GM18502 (cell line): ENCODE results near the gene CDON.

Experiments
- ATAC-seq: cut with Tn5 transposase; IDR thresholded peaks from one replicate; pipeline ENCODE4 v1.9.1; 2021; ENCODE audit warnings: mild to moderate bottlenecking; ENCODE audit not compliant: unreplicated experiment, poor library complexity

The CDON gene

DNA sequence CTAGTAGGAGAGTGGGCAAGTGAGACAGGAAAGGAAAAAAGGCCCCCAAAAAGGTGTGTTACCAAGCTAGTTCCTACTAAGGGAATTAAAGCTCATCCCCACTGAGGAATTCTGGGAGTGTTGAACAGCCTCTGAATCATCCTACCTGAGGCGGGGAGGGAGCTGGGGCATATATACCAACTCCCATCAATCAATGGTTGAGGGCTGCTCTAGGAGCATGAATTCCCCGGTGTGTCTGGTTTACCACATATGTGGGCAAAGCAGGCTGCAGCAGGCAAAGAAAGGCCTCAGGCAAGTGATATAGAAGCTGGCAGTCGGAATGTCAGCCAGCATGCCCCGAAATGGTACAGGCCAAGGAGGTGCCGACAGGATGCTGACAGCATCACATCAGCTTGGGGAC is 23.6 kb upstream of the CDON start:
- ATAC-seq, result no peak

DNA sequence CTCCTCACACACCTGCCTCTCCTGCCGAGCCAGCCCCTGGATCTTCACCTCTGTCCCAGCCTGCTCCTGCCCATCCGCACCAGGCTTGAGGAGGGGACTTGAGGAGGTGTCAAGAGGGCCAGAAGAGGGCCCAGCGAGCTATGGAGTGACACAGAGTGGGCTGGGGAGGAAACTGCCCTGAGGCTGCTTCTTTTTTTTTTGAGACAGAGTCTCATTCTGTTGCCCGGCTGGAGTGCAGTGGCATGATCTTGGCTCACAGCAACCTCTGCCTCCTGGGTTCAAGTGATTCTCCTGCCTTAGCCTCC is 21.9 kb upstream of the CDON start:
- ATAC-seq, result no peak

DNA sequence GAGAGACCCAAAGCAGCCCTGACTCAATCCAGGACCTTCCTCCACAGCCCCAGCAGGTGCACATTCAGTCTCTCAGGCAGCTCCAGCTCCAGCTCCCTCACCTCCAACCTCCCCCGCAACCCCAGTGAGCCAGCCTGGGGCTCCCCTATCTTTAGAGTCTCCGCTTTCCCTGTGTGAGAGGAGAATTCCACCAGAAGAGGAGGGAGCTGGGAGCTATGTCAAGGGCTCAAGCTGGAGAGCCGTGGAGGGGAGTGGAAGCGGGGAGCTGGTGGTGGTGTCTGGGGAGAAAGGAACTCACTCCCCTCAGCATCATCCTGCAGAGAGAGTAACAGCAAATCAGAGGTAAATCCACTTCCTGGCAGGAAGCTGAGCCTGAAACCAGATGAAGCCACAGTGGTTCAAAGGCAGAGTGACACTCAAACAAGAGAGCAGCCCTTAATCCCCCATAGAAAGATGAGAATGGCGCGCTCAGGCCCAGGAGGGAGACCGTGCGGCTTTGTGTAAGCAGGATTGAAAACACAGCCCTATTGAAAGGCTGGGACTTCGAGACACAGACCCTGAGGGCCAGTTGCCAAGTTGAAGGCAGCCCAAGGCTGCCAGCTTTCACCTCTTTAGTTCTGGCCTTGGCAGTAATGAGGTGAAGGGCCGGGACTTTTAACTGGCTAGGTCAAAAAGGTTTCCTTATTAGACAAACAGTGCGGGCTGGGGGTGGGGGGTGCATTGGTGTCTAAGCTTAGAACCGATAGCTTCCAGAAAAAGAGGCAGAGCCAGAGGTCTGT is 21.4 kb upstream of the CDON start:
- ATAC-seq, result no peak

DNA sequence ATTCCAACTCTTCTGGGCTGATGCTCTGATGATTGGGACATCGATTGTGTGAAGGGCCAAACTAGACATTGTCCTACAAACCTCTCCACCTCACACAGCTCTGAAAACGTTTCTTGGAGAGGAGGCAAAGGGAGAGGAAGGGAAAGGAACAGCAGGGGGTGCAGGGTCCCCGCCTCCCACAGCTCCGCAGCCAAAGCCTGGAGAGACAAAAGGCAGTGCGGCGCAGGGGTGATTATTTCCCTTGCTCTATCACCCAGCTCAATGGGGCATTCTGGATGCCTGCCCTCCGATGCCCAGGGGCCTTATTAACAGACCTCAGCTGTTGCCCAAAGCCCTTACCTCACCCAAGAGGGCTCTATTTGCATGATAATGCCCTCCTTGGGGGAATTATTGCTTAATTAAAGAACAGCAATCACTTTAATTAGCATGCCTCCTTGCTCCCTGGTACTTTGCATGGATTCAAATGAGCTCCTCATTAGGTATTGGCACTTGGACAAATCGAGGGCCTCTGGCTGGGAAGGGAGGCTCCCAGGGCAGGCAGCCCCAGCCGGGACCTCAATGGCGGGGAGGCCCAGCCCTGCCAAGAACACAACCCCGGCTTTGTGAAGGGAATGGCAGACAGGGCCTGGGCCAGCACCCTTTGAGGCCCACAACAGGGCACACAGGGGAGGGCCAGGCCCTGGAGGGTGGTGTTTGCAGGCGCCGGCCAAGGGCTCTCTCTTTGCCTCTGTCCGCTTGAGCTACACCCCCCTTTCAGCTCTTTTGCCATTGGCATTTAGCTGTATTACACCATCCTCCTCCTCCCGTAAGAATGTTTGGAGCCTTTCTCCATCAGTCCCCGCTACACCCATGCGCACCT is 19.8 kb upstream of the CDON start:
- no peak for ATAC-seq

DNA sequence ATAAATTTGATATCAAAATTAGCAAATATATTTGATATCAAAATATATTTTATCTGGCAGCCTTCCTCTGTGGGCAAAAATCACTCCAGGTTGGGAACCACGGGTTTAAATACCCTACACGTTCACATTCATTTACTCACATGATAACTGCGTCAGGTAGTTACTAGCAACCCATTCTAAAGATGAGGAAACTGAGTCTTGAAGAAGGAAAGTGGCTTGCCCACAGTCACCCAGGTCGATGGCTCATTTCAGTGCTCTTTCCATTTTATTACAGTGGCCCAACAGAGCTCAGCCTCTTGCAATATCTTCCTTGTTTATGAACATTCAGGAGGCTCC is 19.2 kb upstream of the CDON start:
- no peak for ATAC-seq

DNA sequence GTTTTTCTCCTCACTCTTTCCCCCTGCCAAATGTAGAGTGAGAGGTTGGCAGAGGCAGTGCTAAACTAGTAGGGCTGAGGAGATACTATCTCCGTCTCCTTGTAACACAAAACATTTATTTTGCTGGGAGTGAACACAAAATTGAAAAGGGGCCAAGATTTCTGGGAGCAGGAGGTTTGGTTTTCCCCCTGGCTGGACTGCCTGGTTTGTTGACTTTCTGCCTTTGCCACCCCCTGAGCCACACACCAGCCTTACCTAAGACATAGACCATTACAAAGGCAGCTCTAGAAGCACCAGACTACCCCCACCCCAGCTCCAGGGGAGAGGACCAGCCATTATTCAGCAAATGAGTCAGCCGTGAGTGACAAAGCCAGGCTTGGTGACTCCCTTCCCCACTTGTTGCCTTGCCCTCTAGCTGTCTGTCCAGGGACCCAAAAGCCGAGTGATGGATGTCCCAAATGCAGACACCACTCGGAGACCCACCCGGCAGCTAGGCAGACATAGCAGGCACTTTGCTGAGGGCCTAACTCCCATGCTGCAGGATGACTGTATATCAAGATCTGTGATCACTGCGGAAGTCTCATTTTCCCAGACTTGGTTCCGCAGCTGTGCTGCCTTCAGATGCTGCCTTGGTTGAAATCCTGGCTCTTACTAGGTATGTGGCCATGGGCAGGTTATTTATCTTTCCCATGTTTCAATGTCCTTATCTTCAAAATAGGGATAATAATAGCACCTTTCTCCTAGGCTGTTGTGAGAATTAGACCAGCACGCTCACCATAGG is 17.7 kb upstream of the CDON start:
- ATAC-seq, result no peak

DNA sequence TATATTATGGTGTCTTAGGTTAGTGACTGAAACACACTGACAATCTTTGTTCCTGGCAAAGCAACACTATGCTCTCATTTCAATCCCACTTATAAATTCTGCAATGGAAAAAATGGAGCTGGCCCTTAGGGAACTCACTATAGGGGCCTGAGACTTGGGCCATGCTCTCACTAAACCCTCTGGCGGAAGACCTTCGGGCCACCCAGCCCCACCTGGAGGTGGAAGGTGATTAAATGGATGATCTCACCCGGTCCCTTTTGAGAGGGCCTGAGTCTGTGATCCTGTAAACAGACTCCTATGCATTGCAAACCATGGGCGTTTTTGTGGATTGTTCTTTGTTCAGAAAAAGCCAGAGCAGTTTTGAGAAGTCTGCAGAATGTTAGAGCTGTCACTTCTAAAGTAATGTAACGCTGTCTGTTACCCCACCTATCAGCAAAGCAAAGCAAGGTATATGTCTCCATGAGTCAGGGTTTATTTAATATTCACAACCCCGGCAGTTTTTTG is 17.0 kb upstream of the CDON start:
- ATAC-seq, result no peak

DNA sequence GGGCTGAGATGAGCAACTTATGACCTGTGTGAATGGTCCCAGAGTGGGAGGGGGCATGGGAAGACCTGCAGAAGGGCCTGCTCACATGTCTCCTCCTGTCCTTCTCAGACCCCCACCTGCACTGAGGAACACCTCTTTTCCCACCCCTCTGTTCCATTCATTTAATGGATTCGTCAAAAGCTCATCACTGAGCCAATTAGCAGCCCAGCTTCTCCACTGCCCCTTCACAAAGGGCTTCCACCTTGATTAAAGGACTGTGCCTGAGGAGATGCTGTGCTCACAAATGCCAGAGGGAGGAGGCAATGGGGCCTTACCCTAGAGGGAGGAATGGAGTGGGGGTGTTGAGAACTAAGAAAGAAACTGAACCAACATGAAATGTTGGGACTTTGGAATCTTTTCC is 14.0 kb upstream of the CDON start:
- ATAC-seq, result no peak

DNA sequence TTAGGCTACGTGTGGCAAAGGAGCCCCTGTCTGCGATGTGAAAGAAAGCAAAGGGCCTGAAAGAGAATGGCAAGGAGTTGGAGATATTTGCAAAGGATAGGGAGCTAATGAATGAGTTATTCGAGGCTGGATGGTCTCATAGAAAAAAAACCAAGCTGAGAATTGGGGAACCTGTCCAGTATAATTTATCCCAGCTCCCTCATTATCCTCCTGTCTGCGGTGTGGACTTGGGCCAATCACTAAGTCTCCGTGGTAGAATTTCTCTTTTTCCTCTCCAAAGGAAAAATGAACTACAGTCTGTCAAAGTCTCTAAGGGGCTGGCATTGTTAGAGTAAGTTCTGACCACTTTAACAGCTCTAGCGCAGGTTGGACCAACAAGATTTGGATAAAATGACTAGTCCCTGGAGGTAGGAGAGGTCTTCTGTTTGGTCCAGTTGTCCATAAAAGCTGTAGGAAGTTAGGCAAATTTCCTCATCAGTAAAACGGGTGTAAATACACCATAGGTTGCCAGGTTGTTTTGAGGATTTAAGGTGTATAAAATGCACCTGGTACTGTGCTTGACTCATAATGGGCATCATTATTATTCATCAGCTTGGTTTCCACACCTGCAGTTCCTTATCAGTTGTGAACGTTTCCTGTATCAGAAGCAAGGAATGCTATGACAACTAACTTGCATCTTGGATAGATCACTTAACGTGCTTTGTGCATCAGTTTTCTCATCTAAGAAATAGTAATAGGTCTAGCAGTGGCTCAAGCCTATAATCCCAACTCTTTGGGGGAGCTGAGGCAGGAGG is 10.3 kb upstream of the CDON start:
- ATAC-seq, result no peak

DNA sequence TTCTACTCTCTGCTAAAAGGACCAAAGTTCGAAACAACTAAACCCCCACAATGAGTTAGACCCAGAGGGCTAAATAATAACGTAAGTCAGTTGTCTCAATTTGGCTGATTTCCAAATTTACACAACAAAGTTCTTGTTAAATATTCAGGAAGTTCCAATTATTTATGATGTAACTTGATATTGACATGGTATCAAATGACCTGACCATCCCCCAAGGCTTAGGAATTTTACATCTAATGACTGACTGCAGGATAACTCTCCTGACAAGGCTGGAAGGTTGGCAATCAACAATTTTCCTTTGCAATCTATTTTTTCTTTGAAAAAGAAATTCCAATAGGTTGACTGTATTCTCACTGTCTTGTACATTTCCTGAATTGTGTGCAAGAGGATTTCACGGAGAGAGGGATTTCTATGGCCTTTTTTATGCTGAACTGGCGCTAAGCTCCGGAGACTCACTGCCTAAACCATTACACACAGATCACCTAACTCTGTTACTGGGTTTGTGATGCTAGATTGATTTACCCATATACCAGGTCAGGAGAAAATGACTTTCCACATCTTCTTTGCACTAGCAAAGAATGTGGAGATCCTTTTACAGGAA is 9.6 kb upstream of the CDON start:
- no peak for ATAC-seq

DNA sequence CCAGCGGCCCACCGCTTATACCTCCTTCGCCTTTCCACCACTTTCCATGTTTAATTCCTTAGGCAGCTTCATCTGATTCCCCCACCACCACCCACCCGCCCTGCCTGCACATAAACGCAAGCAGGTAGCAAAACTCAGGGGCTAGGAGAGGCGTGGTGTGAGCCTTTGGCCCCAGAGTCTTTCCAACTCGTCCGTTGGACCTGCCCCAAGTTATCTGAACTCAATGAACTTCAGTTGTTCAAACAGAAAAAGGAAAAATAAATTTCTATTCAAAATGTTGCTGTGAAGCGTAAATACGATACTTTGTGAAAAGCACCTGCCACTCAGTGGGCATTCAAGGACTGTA is 814 bp upstream of the CDON start:
- ATAC-seq, result no peak

DNA sequence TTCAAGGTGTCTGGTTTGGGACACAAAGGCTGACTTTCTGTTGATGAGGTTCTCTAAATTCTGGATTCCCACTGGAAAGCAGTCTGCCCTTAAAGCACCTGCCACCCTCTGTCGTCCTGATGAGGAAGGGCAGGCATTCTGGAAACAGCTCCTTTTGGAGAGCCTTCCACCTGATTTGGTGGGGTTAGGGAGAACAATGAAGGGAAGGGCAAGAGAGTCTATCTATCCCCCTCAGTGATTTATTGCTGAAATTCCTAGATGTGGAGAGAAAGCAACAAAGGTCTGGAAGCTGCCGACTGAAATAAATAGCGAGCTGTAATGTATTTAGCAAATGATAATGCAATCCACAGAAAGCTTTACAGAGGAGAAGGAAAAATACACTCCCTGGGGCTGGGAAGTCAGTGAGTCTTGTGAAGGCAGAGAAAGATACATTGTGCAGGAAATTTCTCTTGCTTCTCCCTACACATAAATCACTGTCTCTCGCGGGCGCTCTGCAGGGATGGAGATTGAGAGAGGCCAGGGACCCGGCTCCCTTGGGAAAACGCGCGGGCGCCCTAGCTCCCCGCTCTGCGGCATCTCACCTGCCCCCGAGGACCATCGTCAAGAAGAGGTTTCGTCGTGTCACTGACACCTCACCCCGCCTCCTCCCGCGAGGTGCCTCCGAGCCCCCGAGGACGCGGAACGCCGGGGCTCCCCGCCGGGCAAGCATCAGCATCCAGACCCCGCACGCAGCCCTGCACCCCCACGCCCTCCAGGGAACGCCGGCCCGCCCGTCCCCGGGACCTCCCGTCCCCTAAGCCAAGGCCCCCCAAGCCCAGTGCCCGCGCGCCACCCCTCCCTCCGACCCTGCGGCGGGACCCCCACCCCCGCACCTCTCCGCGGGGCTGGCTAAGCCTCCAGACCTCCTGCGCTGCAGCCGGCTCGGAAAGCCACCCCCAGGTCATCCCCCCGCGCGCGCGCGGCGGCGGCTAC is 673 bp downstream of the CDON start:
- ATAC-seq, result no peak

DNA sequence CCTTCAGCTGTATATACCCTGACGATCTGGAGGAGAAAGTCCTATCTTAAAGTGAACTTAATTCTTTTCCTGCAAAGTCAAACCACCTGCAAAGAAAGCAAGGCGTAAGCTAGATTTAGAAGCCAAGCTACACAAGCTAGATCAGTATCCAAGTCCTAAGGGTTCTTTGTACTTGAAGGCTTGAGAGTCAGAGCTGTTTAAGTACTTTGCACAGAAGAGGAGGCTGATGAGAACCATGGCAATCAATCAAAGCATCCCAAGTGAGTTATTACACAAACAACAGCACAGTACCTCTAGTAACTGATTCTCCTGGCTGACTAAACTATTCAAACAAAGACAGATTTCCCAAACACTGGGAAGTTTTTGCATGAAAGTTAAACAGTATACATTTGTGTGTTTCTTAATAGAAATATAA is 1.9 kb downstream of the CDON start:
- ATAC-seq, result no peak

DNA sequence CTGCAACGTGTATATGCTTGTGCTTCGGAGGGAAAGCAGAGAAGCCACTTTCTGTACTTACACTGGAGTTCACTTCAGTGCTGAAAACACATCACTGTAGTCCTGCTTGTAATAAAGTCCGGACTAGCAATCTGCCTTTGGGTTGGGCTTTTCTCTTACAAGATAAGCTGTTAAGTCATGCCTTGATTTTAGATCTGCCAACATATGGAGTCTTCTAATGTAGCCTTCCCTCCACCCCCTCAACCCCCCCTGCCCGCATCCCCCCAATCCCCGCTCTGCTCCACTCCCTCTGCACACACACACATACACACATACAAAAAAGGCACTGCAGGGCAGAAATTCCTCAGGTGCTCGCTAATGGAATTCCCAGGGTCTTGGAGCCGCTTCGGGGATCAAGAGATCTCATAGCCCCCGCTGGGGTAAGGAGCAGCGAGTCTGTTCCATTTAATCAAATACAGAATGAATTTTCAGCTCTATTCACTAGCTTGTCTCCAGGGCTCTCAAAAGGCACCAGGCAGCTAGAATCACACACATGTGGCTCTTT is 3.4 kb downstream of the CDON start:
- ATAC-seq, result no peak

DNA sequence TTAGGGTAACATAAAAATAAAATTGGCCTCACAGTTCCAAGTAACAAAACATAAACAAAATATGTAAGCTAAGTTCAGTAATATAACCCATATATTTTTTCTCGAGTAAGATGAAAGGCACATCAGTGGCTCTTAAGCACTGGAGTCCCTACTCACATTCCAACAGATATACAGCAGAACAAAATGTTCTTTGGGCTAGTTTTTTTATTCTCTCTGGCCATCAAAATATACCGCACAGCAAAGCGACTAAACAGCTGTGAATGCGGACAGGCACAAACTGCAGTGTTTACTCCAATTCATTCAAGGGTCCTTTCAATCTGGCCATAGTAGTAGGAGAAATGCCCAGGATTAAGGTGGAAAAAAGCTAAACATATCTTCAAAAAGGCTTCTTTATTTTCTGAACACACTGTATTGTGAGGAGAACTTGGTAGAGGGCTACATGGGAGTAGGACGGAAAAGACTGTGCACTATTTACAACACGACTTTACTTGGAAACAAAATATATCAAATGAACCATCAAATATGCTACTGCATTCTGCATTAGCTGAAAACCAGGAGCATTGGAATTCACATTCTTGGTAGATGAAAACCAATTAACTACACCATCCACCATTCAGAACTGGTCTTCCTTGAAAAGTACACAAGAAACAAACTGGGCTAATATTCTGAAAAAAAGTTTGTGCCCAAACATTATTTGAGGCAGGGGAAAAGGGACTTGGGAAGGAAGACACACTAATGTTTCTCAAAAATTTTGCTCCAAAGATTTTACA is 4.4 kb downstream of the CDON start:
- ATAC-seq, result no peak

DNA sequence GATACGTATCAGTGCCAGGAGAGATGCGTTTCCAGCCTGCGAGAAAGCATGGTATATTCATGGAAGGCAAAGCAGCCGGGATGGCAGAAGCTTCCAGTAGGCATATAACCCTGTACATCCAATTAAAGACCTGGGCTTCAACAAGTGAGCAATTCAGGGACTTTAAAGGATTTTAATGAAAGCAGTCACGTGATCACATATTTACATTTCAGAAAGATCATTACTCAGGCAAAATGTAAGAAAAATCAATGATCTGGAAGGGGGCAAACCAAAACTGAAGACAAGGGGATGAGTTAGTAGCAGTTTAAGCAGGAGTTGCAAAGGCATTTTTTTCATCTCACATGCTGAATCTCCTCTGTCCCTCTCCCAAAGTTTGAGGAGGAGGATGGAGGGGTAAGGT is 7.8 kb downstream of the CDON start:
- ATAC-seq, result no peak

DNA sequence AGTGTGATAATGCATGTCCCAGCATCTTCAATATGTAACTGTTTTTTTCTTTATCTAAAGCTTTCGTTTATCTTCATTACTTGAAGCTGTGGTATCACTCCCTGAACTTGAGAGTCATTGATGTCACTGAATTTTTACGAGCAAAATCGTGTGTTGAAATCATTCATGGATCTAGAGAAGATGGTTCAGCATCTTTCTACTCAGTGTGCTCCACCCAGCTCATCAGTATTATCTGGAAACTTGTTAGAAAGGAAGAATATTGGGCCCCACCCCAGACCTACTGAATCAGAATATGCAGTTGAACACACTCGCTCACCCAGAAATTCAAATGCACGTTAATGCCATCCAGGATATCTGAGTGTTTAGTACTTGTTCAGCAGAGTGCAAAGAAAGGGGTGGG is 8.3 kb downstream of the CDON start:
- no peak for ATAC-seq
